Right ventricle myocardium superior (tissue), 1 donor: ENCODE data around the gene RCE1. TPM values are rescaled to one million over a fixed set of nuclear protein-coding genes. Genes with fewer than 3 reads are reported as not detected.

Experiments used
- ATAC-seq: fragments of 200-7000 bp; cut with Tn5 transposase; one replicate; pipeline ENCODE4 v1.9.1; 2020; ENCODE audit warnings: mild to moderate bottlenecking; ENCODE audit not compliant: poor library complexity
- DNase-seq: peaks from one replicate; pipeline ENCODE4 v3.0.0-alpha.2; 2020
- intact Hi-C: fragments of 100-400 bp; cut with DNase I; formaldehyde crosslinking; loops from one replicate; pipeline ENCODE4 v1.11.2; 2022
- total RNA-seq: library from RNA; stranded (reverse); fragmentation: NEBNext Ultra II Directional; extraction: Animal tissue kit (Norgen Biotek cat#: 25700); gene quantifications from one replicate; pipeline ENCODE4 v1.2.1, GENCODE V29; 2021
- donor health status: DM: no; HTN: yes; CAD: no; lungs with severe emphysema.

The RCE1 gene
- total RNA-seq, 1 donor from 2014 or later = 6.2 TPM

DNA sequence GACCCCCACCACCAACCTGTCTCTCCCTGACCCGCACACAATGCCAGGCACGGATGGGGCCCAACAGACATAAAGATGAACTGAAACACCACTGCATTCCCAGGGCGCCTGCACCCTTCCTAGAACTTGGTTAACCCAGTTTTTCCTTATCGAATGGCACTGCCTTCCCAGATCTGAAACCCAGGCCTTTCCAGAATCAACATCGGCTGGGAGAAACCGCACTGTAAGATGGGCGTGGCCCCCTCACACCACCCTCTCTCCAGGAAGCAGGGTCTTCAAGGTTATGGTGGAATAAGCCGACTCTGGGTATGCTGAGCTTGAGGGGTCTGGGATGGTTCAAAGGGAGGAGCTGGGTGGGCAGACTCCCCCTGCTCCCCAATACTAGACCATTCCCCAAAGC lies 36.8 kb downstream of the RCE1 start:
- DNase-seq (no peak), ATAC-seq (no peak)
- intact Hi-C loops = no loop called here

DNA sequence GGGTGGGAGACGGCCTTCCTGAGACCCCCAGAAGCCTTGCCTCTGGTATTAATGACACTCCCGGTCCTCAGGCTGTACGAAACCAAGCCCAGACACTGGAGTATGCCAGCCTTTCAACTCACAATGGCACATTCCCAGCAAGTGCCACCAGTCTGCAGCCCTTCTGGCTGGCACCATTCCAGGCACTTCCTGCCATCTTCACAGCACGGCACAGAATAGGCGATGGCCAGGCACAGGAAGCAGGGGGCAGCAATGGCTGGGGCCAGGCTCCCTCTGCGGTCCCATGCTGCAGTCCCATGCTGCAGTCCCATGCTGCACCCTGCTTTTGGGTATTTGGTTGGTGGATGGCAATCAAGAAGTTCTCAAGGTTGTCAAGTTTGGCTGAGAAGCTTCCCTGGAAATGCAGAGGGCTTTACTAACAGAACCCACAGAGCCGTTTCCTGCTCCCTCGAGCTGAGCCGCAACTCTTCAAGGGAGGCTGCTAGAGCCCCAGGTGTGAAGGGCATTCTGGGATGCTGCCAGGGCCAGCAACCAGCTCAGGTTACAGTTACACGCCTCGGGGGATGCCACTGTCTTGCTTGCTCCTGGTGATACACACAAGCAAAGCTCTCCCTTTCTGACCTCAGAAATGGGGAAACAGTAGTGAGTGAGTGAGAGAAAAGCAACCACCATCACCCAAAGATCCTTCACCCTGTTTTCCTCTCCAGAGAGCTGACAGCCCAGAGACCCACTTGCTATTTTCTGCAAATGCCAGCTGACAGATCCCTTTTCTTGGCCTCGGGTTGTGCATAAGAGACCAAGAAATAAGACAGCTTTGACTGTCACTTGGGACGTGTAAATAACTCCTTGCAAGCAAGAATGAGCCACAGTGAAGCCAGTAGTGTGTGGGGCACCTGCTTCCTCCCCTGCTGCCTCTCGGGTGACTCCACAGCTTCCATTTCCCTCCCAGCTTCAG lies 37.5 kb downstream of the RCE1 start:
- ATAC-seq (peak; percentile 16), DNase-seq (no peak)
- intact Hi-C loops = no loop called here

- DNase-seq (no peak), ATAC-seq (no peak)
- intact Hi-C loops = no loop called here
Measured at GRCh38 chr11:66881451-66881835, 38.2 kb downstream of the RCE1 start.

DNA sequence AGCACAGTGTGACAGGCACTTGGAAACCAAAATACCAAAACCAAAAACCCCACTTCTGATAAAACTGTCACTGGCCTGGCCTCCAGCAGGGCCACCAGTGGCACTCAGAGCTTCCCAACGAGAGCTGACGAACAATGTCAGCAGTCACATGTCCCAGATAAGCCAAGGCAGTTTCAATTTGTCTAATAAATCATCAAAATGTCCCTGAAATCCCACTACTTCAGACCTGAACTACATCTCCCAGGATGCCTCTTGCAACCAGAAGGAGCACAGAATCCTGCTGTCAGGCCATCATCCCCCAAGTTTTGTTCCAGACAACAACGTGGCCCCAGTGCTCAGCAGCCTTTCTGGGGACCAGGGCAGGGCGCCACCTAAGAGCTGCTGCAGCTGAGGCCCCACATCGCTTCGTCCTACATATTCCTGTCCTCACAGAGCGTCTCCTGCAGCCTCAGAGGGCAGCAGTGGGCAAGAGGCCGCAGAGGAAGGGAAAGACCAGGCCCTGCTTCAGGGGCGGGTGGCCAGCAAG lies 38.7 kb downstream of the RCE1 start:
- ATAC-seq (no peak), DNase-seq (no peak)
- intact Hi-C loops = no loop called here

DNA sequence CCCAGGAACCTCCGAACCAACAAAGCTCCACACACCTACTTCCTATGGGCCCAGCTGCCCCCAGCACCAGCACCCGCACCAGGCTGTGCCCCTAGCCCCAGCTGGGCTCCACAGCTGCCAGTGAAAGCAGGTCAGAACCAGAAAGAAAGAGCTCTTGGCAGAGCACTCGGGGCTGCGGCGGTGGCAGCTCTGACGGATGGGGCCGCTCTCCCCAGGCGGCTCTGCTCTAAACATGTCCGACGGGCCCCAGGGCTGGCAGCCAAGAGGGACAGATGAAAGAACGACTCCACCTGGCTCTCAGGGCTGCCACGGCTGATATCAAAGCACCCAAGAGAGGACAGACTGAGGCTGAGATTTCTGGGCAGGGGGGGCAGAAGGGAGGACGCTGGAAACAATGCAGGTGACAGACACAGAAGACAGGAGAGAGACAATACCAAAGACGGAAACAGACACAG lies 39.3 kb downstream of the RCE1 start:
- intact Hi-C loops = no loop called here
- ATAC-seq (no peak), DNase-seq (no peak)

DNA sequence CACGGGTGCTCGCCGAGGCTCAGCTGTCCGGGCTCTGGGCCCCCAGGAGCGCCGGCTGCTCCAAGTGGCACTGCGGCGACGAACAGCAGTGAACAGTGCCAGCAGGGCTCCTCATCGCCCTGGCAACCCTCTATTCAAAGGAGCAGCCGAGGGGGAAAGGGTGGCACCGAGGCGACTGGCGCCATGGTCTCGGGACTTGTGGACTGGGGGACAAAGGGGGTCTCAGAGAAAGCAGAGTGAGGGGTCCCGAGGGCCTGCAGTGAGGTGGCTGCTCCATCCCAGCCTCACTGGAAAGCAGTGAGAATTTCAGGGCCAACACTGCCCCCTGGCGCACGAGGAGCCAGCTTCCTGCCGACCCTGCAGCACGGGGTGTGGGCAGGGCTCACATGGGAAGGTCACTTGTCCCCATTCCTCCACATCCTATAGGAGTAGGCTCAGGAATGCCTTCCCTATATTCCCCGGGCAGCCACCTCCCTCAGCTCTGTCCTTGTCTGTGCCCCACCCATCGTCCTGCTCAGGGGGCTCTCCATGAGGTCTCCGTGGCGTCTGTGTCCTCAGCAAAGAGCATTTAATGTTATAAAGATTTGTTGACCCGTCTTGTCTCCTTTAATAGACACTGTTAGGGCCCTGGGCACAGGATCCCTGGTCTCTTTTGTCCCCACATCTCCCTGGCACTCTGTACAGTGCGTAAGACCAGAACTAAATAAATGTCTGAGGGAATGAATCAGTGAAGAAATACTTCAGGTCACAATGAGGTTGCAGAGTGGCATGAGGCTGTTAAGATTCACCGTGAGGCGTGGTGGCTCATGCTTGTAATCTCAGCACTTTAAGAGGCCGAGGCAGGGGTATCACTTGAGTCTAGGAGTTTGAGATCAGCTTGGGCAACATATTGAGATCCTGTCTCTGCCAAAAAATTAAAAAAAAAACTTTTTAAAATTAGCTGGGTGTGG lies 40.0 kb downstream of the RCE1 start:
- ATAC-seq = peak; percentile 44
- intact Hi-C loops = no loop called here
- DNase-seq = peak; percentile 60

- no peak for DNase-seq
- no peak for ATAC-seq
- intact Hi-C loops = no loop called here
Measured at GRCh38 chr11:66884443-66884842, 41.2 kb downstream of the RCE1 start.

DNA sequence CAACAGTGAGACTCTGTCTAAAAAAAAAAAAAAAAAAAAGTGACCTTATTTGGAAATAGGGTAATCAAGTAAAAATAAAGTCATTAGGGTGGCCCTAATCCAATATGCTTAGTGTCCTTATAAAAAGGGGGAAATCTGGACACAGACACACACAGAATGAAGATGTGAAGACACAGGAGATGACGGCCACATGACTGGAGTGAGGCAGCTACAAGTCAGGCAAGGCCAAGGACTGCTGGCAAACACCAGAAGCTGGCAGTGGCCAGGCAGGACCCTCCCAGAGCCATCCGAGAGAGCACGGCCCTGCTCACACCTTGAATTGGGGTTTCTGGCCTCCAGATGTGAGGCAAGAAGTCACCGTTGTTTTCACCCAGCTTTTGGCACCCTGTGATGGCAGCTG lies 42.2 kb downstream of the RCE1 start:
- ATAC-seq (no peak), DNase-seq (no peak)
- intact Hi-C loops = no loop called here

DNA sequence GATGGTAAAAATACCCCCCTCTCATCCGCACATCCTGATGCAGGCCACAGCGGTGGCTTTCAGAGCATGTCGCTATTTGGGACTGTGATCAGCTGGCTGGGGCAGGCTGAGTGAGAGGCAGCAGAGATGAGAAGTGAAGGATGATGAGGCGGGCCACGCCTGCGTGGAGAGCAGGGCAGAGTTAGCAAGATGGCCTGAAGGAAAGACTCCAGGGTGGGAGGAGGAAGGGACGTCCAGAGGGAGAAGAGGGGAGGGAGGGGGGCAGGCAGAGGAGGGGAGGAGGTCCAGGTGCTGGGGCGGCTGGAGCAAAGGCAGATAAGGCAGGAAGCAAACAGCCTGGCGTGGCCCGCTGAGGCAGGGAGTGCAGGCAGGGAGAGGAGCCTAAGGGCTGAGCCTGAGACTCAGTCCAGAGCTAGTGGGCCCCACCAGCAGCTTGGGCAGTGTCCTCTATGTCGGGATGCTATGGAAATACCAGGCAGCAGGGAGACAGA lies 42.8 kb downstream of the RCE1 start:
- intact Hi-C loops = no loop called here
- ATAC-seq = no peak
- DNase-seq = no peak

DNA sequence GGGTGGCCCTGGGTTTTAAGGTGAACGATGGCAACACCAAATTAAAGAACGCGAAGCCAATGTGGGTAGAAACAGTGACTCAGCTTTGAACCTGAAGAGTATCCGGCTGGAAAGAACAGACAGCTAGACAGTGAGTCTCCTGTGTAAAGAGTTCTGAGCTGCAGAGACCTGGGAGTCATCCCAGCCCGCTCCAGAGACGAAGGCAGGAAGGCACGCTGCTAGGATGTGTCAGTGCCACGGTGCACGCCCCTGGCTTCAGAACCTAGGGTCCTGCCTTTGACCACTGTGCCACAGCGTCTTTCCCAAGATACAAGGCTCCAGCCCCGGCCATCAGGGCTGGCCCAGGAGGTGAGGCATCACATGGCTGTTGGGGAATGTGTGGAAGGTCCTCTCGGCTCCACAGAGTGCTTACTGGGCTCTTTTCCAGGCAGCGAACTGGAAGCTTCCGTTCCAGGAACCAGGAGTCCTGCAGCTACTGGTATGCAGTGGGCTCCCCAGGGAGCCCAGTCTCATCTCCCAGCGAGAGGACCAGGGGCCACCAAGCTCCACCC lies 43.5 kb downstream of the RCE1 start:
- DNase-seq = peak; percentile 65
- ATAC-seq = peak; percentile 78
- intact Hi-C loops = no loop called here

GRCh38 chr11:66887526-66887925 lies 44.3 kb downstream of the RCE1 start:
- ATAC-seq = peak; percentile 16
- intact Hi-C loops = no loop called here
- no peak for DNase-seq

DNA sequence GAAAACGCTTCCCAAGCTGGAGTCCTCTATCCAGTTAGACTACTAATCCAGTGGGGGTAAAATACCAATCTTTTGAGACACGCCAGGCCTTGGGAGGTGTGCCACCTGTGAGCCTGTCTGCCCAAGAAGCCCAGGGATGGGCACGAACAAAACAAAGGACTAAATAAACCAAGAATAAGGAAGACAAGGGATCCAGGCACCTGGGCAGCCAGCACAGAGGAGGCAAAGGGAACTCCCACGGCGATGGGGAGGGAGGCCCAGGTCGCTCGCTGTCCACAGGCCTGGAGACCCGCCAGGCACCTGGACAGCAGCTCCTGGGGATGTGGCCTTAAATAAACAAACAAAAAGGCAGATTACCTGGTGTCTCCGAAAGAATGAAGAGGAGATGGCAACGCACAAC lies 45.0 kb downstream of the RCE1 start:
- intact Hi-C loops = no loop called here
- ATAC-seq = no peak
- DNase-seq = no peak

DNA sequence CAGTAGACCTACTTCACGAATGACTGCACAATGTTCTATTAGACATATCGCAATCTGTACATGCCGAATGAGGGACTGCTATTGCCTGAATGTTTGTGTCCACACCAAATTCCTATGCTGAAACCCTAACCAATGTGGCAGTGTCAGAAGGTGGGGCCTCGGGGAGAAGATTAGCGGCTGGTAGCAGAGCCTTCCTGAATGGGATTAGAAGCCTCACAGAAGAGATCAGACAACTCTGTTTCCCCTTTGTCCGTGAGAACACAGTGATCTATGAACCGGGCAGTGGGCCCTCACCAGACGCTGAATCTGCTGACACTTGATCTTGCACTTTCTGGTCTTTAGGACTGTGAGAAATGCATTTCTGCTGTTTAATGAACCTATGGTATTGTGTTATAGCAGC lies 46.7 kb downstream of the RCE1 start:
- DNase-seq (no peak), ATAC-seq (no peak)
- intact Hi-C loops = no loop called here

- DNase-seq = no peak
- intact Hi-C loops = no loop called here
- peak; percentile 55 for ATAC-seq
Measured at GRCh38 chr11:66891851-66892660, 48.8 kb downstream of the RCE1 start.

GRCh38 chr11:66892911-66893310 lies 49.7 kb downstream of the RCE1 start:
- intact Hi-C loops = no loop called here
- DNase-seq = no peak

GRCh38 chr11:66894141-66894540 lies 50.9 kb downstream of the RCE1 start:
- intact Hi-C loops = no loop called here
- ATAC-seq = no peak
- no peak for DNase-seq

More at GRCh38 chr11:66892911-66893310, 49.7 kb downstream of the RCE1 start:
- ATAC-seq = no peak
